Spleen (tissue), 7 donors: ENCODE data around the gene ZNF580.

Source experiments
- POLR2A ChIP-seq, 3 donors: fragments of 450-650 bp; IDR thresholded peaks; one replicate each; pipeline ENCODE4 v1.5.1; 2017; ENCODE audit warnings: antibody characterized with exemption in 3 of 3, mild to moderate bottlenecking in 1 of 3
- TF ChIP-seq, protein P1 (sequence below), 11 experiments: fragments of 200-600 bp in 7 of 11; fragments of 450-650 bp in 4 of 11; sonication (generic) in 4 of 11; IDR thresholded peaks in 8 of 11; conservative IDR thresholded peaks in 3 of 11; 1 replicate in 7 of 11; 2 replicates in 4 of 11; pipeline versions ENCODE4 v1.4.0 to v1.8.0; 2016 to 2021; ENCODE audit warnings: antibody characterized with exemption in 11 of 11, inconsistent platforms in 4 of 11, mild to moderate bottlenecking in 1 of 11
- donor health status: DM: no; HTN: no; CAD: no; lungs with moderate emphysema.
- donor health status: DM: no; HTN: no; CAD: no.
- donor health status: DM: no; HTN: no; CAD: no.

- TF ChIP-seq, protein P1, sequence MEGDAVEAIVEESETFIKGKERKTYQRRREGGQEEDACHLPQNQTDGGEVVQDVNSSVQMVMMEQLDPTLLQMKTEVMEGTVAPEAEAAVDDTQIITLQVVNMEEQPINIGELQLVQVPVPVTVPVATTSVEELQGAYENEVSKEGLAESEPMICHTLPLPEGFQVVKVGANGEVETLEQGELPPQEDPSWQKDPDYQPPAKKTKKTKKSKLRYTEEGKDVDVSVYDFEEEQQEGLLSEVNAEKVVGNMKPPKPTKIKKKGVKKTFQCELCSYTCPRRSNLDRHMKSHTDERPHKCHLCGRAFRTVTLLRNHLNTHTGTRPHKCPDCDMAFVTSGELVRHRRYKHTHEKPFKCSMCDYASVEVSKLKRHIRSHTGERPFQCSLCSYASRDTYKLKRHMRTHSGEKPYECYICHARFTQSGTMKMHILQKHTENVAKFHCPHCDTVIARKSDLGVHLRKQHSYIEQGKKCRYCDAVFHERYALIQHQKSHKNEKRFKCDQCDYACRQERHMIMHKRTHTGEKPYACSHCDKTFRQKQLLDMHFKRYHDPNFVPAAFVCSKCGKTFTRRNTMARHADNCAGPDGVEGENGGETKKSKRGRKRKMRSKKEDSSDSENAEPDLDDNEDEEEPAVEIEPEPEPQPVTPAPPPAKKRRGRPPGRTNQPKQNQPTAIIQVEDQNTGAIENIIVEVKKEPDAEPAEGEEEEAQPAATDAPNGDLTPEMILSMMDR (IDR thresholded peaks at IDR 0.05 in 8 of 11, conservative IDR thresholded peaks at IDR 0.05 in 3 of 11) = peak in 1 of 11 experiments; percentile 10
- TF ChIP-seq POLR2A (IDR thresholded peaks at IDR 0.05) = peak in 1 of 3 donors; percentile 36
Measured at GRCh38 chr19:55643003-55643886, 2.4 kb downstream of the ZNF580 start, which contains the start of gene ZNF581.
